GM19238 (cell line): ENCODE results near the gene TTLL7.
"Not testable (repeated sequence)": the region's sequence is repeated elsewhere in the genome, so short reads cannot be mapped to it uniquely, and the experiment has no call there.

ENCODE experiments used
- DNase-seq: peaks from one replicate; pipeline ENCODE4 v3.0.0; 2011; ENCODE audit warnings: low spot score; ENCODE audit not compliant: insufficient read length

Gene TTLL7

GRCh38 chr1:83932281-83932680 lies 66.7 kb downstream of the TTLL7 start:
- no peak for DNase-seq

GRCh38 chr1:83931658-83932253 lies 67.2 kb downstream of the TTLL7 start:
- peak; percentile 7 for DNase-seq

- DNase-seq: no peak
Observed at GRCh38 chr1:83929184-83929583, 69.7 kb downstream of the TTLL7 start.

- DNase-seq: no peak
Observed at GRCh38 chr1:83928396-83928795, 70.5 kb downstream of the TTLL7 start.

- no peak for DNase-seq
Observed at GRCh38 chr1:83927701-83928100, 71.2 kb downstream of the TTLL7 start.

GRCh38 chr1:83927061-83927460 lies 71.9 kb downstream of the TTLL7 start:
- no peak for DNase-seq

GRCh38 chr1:83923553-83923952 lies 75.4 kb downstream of the TTLL7 start:
- DNase-seq: no peak

- no peak for DNase-seq
Observed at GRCh38 chr1:83922431-83922830, 76.5 kb downstream of the TTLL7 start.

- no peak for DNase-seq
Observed at GRCh38 chr1:83920320-83920719, 78.6 kb downstream of the TTLL7 start.

- DNase-seq: no peak
Observed at GRCh38 chr1:83919872-83920271, 79.1 kb downstream of the TTLL7 start.

GRCh38 chr1:83918688-83919285 lies 80.1 kb downstream of the TTLL7 start:
- DNase-seq: no peak

- DNase-seq: no peak
Observed at GRCh38 chr1:83917959-83918358, 81.0 kb downstream of the TTLL7 start.

- not testable (repeated sequence) for DNase-seq
Observed at GRCh38 chr1:83916094-83916493, 82.8 kb downstream of the TTLL7 start.

GRCh38 chr1:83912876-83913275 lies 86.1 kb downstream of the TTLL7 start:
- no peak for DNase-seq

GRCh38 chr1:83910461-83910860 lies 88.5 kb downstream of the TTLL7 start:
- no peak for DNase-seq

- DNase-seq: no peak
Observed at GRCh38 chr1:83909687-83910086, 89.2 kb downstream of the TTLL7 start.

GRCh38 chr1:83905315-83905907 lies 93.5 kb downstream of the TTLL7 start:
- DNase-seq: no peak

- DNase-seq: no peak
Observed at GRCh38 chr1:83901547-83902155, 97.3 kb downstream of the TTLL7 start.

GRCh38 chr1:83900524-83900923 lies 98.4 kb downstream of the TTLL7 start:
- DNase-seq: no peak

GRCh38 chr1:83897516-83897915 lies 101.4 kb downstream of the TTLL7 start:
- no peak for DNase-seq

- DNase-seq: no peak
Observed at GRCh38 chr1:83896299-83896698, 102.6 kb downstream of the TTLL7 start.

- DNase-seq: no peak
Observed at GRCh38 chr1:83889707-83890106, 109.2 kb downstream of the TTLL7 start.

- no peak for DNase-seq
Observed at GRCh38 chr1:83887483-83887882, 111.4 kb downstream of the TTLL7 start.
